Activated naive CD8-positive, alpha-beta T cell (primary cell): Measurements from ENCODE around the gene BRK1.
"Not testable (repeated sequence)": the region's sequence is repeated elsewhere in the genome, so short reads cannot be mapped to it uniquely, and the experiment has no call there.

Source experiments
- H3K27ac Mint-ChIP-seq: one replicate; pipeline ENCODE4 v1.8.0; 2021; ENCODE audit warnings: mixed read lengths
- H3K27me3 Mint-ChIP-seq: one replicate; pipeline ENCODE4 v1.8.0; 2021; ENCODE audit warnings: mixed read lengths
- H3K36me3 Mint-ChIP-seq: one replicate; pipeline ENCODE4 v1.8.0; 2021; ENCODE audit warnings: mixed read lengths
- H3K4me1 Mint-ChIP-seq: one replicate; pipeline ENCODE4 v1.8.0; 2021; ENCODE audit warnings: low read depth, mixed read lengths
- H3K4me3 Mint-ChIP-seq: one replicate; pipeline ENCODE4 v1.8.0; 2021; ENCODE audit warnings: mild to moderate bottlenecking, mixed read lengths
- H3K9me3 Mint-ChIP-seq: one replicate; pipeline ENCODE4 v1.8.0; 2021; ENCODE audit warnings: low read depth, mixed read lengths

BRK1 gene

DNA sequence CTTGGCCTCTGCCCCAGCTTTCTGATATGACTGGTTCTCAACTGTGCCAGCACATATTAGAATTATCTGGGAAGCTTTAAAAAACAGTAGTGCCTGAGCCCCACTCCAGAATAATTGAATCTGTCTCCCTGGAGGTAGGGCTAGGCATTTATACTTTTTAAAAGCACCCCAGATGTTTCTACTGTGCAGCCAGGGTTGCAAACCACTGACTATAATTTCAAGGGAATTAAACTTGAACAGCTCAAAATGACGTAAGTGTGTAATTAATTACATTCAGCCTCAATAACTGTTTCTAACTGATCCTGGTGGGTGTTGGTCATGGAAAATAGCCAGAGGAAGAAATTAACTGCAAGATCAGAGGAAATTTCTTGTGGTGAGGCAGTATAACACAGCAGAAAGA lies 44.9 kb downstream of the BRK1 start:
- Mint-ChIP-seq H3K4me1 (peaks cover 5% of the 10 kb centered on the region), H3K4me3 (no peak overlapping the region), H3K27me3 (no peaks in the 10 kb centered on the region), H3K36me3 (no peaks in the 10 kb centered on the region), H3K9me3 (no peaks in the 10 kb centered on the region), H3K27ac (no peak overlapping the region)

GRCh38 chr3:10160925-10161324 lies 45.5 kb downstream of the BRK1 start:
- Mint-ChIP-seq H3K36me3 (no peaks in the 10 kb centered on the region), H3K4me1 (peaks cover 6% of the 10 kb centered on the region), H3K9me3 (no peaks in the 10 kb centered on the region), H3K27me3 (no peaks in the 10 kb centered on the region), H3K27ac (no peak overlapping the region), H3K4me3 (no peak overlapping the region)

DNA sequence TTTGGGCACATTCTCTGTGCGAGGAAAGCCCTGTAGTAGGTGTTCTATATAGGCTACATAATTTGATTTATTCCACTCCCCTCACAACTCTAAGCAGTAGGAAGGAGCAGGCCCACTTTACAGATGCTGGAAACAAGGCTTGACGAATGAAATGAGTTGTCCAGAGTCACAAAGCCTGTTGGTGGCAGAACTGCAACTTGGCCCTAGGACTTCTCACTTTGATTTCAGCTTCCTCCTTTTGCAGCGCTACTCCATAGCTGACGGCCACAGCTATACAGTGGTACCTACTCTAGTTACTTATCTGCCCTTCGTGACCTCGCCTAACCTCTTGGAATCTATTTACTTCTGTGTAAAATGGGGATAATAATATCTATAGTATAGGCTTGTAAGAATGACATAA lies 46.7 kb downstream of the BRK1 start:
- no peak overlapping the region for H3K27ac Mint-ChIP-seq
- no peaks in the 10 kb centered on the region for H3K36me3 Mint-ChIP-seq
- no peaks in the 10 kb centered on the region for H3K9me3 Mint-ChIP-seq
- peaks cover 16% of the 10 kb centered on the region for H3K4me1 Mint-ChIP-seq
- H3K27me3 Mint-ChIP-seq: no peaks in the 10 kb centered on the region
- no peak overlapping the region for H3K4me3 Mint-ChIP-seq

DNA sequence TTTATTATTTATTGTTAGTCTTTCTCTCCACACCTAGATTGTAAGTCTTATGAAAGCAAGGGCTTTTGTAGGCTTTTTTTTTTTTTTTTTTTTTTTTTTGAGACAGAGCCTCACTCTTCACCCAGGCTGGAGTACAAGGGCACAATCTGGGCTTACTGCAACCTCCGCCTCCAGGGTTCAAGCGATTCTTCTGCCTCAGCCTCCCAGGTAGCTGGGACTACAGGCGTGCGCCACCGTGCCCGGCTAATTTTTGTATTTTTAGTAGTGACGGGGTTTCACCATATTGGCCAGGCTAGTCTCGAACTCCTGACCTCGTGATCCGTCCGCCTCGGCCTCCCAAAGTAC lies 48.7 kb downstream of the BRK1 start:
- peak overlapping the region; percentile 76 for H3K4me3 Mint-ChIP-seq
- not testable (repeated sequence) for H3K27me3 Mint-ChIP-seq, H3K27ac Mint-ChIP-seq, H3K9me3 Mint-ChIP-seq, H3K36me3 Mint-ChIP-seq
- H3K4me1 Mint-ChIP-seq: peaks cover 21% of the 10 kb centered on the region

DNA sequence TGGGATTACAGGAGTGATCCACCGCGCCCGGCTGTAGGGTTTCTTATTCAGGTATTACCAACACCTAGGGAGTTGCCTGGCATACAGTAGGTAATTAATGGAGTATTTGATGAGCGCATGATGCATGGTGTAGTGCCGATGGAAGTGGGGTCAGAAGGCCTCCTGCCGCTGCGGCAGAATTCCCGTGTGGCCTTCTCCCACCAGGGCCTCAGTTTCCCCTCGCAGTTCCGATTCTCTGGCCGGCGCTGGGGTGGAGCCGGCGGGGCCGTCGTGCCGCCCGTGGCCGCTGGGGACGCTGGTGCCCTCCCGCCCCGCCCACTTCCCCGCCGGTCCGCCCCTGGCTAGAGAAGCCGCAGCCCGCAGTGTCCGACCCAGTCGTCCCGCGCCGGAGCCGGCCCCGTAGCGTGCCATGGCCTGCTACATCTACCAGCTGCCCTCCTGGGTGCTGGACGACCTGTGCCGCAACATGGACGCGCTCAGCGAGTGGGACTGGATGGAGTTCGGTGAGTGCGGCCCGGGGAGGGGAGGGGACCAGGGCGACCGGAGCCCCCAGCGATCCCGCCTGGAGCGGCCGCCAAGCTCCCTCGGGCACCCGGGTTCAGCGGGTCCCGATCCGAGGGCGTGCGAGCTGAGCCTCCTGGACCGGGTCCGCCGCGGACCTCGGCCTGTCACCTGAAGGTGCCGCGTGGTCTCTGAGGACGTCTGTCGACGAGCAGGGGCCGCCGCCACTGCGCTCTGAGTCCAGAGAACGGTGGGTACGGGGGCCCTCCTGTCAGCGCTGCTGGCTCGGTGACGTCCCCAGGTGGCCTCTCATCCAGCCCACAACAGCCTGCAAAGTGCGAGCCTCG lies 49.3 kb downstream of the BRK1 start, which contains the start of gene IRAK2:
Gene IRAK2 (plus strand): TSS at position 374 of the 848 bp plus-strand sequence. CDS start 36 bp downstream, at position 410.
- Mint-ChIP-seq H3K4me3 (peak within 1 kb of the TSS; percentile 76), H3K27me3 (no peaks in the 10 kb centered on the region), H3K9me3 (peaks cover 4% of the 10 kb centered on the region), H3K27ac (no peak within 1 kb of the TSS), H3K36me3 (peaks cover 9% of the 10 kb centered on the region), H3K4me1 (peaks cover 21% of the 10 kb centered on the region)

GRCh38 chr3:10166213-10166604 lies 50.7 kb downstream of the BRK1 start:
- Mint-ChIP-seq H3K4me3 (peak overlapping the region; percentile 60), H3K9me3 (peaks cover 4% of the 10 kb centered on the region), H3K27me3 (no peaks in the 10 kb centered on the region), H3K4me1 (peaks cover 21% of the 10 kb centered on the region), H3K27ac (peak overlapping the region; percentile 64), H3K36me3 (peaks cover 9% of the 10 kb centered on the region)

- Mint-ChIP-seq H3K9me3 (peaks cover 4% of the 10 kb centered on the region), H3K27me3 (no peaks in the 10 kb centered on the region), H3K4me1 (peaks cover 18% of the 10 kb centered on the region), H3K27ac (no peak overlapping the region), H3K4me3 (no peak overlapping the region), H3K36me3 (peaks cover 9% of the 10 kb centered on the region)
Observed at GRCh38 chr3:10169000-10169496, 53.6 kb downstream of the BRK1 start.

DNA sequence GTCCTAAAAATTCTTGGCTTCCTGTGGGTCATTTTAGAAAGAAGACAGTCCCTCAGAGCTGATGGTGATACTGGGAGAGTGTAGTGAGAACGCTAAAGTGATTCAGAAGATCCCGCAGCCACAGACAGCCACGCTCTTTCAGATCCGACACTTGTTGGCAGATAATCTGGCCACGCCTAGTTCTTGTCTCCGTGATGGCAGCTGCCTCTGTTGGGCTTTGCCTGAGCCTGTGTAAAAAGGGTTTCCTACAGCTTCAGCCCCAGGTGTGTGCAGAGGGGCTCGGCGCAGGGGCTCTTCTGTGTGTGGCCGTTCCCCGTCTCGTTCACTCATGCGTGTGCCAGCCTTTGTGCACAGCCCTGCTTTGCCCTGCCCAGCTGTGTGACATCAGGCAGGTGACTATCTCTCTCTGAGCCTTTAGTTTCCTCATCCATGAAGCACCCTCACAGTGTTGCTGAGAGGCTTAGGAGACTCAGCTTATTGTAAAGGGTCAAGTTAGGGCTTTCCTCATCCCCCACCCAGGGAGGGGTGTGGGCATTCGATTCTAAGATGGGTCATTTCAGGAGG lies 55.5 kb downstream of the BRK1 start:
- Mint-ChIP-seq H3K4me1 (peaks cover 14% of the 10 kb centered on the region), H3K27me3 (no peaks in the 10 kb centered on the region), H3K36me3 (peaks cover 9% of the 10 kb centered on the region), H3K9me3 (peaks cover 4% of the 10 kb centered on the region), H3K27ac (no peak overlapping the region), H3K4me3 (no peak overlapping the region)

DNA sequence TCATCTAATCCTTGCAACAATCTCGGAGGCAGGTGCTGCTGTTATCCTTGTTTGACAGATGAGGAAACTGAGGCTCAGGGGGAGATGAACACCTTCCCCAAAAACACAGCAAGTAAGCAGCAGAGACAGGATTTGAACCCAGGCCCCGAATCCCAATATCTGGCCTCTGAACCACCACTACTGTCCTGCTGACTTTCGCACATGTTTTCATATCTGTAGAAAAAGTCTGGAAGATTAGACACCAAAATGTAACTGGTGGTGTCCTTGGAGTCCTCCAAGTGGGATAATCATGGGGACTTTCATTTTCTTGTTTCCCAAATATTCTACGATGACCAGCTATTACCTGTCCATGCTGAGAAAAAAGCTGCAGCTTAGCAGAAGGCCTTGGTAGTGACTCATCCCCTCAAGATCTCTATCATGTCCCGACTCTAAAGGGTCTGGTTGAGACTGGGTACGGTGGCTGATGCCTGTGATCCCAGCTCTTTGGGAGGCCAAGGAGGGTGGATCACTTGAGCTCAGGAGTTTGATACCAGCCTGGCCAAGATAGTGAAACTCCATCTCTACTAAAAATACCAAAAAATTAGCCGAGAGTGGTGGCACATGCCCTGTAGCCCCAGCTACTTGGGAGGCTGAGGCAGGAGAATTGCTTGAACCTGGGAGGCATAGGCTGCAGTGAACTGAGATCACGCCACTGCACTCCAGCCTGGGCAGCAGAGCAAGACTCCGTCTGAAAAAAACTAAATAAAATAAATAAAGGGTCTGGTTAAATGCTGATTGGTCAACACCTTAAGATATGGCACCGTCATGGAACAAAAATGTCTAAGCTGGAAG lies 57.8 kb downstream of the BRK1 start:
- Mint-ChIP-seq H3K27ac (no peak overlapping the region), H3K9me3 (peaks cover 4% of the 10 kb centered on the region), H3K36me3 (peaks cover 9% of the 10 kb centered on the region), H3K4me1 (peaks cover 4% of the 10 kb centered on the region), H3K27me3 (no peaks in the 10 kb centered on the region), H3K4me3 (no peak overlapping the region)

DNA sequence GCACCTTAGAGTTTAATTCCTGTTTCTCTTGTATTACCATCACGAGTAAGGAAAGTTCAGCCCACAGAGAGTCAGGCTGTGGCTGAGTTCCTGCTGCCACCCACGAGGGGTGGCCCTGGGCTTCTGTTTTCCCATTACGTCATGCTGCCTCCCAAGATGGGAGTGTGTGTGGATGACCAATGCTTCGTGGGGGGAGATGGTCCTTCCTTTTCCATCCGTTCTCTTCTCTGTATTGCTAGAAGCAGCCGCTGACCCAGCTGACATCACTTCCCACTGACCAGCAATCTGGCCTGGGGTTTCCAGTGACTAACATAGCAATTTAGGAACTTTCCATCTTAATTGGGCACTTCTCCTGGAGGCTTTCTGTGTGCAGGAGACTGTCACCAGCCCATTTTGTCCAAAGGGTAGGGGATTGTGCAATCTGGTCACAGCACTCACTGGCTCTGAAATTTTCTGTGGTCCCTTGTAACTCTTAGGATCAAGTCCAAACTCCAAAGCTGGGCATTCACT lies 58.5 kb downstream of the BRK1 start:
- H3K27me3 Mint-ChIP-seq: no peaks in the 10 kb centered on the region
- H3K27ac Mint-ChIP-seq: peak overlapping the region; percentile 54
- H3K36me3 Mint-ChIP-seq: peaks cover 4% of the 10 kb centered on the region
- no peak overlapping the region for H3K4me3 Mint-ChIP-seq
- peaks cover 2% of the 10 kb centered on the region for H3K4me1 Mint-ChIP-seq
- no peaks in the 10 kb centered on the region for H3K9me3 Mint-ChIP-seq

DNA sequence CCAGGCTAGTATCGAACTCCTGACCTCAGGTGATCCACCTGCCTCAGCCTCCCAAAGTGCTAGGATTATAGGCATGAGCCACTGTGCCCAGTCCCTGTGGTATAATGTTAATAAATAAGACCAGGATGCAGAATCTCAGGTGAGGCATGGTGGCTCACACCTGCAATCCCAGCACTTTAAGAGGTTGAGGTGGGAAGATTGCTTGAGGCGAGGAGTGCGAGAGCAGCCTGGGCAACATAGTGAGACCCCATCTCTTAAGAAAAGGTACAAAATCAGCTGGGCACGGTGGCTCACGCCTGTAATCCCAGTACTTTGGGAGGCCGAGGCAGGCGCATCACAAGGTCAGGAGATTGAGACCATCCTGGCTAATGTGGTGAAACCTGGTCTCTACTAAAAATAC lies 59.9 kb downstream of the BRK1 start:
- H3K9me3 Mint-ChIP-seq, H3K36me3 Mint-ChIP-seq, H3K27ac Mint-ChIP-seq, H3K4me1 Mint-ChIP-seq, H3K4me3 Mint-ChIP-seq, H3K27me3 Mint-ChIP-seq: not testable (repeated sequence)

GRCh38 chr3:10176150-10176549 lies 60.7 kb downstream of the BRK1 start:
- not testable (repeated sequence) for H3K27ac Mint-ChIP-seq, H3K9me3 Mint-ChIP-seq, H3K4me3 Mint-ChIP-seq, H3K4me1 Mint-ChIP-seq, H3K27me3 Mint-ChIP-seq, H3K36me3 Mint-ChIP-seq
